Activated CD4-positive, CD25-positive, alpha-beta regulatory T cell (primary cell): ENCODE results near the gene ZCCHC14.

Source experiments
- DNase-seq, 4 experiments: peaks; one replicate each; lab custom pipeline; 2025; lab: John Stamatoyannopoulos, UW

Gene ZCCHC14

DNA sequence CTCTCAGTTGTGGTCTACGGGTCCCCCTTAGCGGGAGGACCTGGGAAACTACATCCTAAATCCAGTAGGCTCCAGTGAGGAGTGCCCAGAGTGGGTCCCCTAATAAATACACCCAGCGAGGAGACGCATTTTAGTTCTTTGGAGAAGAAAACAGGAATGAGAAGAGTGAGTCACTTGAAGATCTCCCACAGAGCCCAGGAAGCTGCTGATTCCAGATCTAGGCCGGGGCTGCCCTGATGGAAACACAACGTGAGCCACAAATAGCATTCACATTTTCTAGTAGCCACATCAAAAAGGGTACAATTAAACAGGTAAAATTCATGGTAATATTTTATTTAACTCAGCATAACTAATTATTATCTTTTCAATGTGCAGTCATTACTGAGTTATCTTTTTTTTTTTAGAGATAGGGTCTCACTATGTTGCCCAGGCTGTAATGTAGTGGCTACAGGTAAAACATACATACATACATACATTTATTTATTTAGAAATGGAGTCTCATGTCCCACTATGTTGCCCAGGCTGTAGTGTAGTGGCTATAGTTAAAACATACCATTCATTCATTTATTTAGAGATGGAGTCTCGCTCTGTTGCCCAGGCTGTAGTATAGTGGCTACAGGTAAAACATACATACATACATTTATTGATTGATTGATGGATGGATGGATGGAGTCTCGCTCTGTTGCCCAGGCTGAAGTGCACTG, 130.8 kb downstream of the ZCCHC14 start:
- no peak for DNase-seq

GRCh38 chr16:87360862-87361610, 131.8 kb downstream of the ZCCHC14 start:
- DNase-seq = no peak

DNA sequence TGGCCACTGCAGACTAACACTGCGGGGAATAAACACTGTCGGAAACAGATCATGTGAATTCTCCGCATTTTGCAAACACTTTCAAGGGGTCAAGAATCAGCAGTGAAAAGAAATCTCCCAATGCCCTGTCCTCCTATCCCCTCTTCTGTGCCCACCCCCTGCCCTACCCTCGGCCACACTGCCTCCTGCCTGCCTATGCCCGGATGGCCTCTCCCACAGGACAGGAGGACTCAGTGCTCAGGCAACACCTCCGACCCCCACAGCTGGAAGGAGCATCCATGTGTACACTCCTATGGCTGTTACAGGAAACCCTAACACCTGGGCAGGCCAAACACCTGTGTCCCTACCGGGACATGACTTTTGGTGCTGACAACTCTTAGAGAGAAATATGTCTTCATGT, 133.7 kb downstream of the ZCCHC14 start:
- DNase-seq = no peak

DNA sequence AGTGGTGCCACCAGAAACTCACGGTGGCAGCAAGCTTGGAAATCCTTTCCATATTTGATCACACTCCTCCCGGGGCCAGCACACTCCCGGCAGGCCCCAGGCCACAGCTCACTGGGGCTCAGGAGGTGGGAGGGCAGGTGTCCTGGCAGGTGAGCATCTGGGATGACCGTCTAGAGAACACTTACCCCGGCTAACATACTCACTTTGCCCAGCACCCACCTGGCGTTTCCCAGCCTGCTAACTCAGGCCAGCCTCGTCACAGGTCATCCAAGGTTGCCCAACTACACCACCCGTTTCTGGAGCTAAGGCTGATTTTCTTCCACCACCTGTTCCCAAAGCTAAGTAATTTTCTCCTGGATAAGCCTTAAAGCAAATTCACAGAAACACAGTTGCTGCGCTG, 134.1 kb downstream of the ZCCHC14 start:
- no peak for DNase-seq

- no peak for DNase-seq
These were observed 134.6 kb downstream of the ZCCHC14 start for GRCh38 chr16:87358250-87358649.

DNA sequence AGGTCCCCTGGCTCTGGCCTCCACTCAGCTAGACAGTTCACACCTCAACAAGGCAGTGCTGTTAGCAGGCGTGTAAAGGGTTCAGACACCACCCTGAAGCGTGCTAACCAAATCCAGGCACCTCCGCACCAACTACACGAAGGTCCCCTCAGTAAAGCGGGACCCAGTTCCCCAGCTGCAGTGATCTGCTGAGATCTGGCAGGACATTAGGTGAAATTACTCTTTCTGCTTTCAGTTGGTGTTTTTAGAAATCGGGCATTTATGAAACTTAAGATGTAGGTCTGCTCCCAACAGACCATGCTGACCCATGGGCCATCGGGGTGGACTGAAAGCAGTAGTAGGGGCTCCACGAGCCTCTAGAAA, 136.4 kb downstream of the ZCCHC14 start:
- no peak for DNase-seq
